GM12801 (cell line): Measurements from ENCODE around the gene UGT1A4.

Source experiments
- TF ChIP-seq, protein P1 (sequence below): IDR thresholded peaks from one replicate; pipeline ENCODE4 v1.5.1; 2011; ENCODE audit warnings: control low read depth; ENCODE audit not compliant: insufficient read length; ENCODE audit errors: extremely low read depth

The UGT1A4 gene

DNA sequence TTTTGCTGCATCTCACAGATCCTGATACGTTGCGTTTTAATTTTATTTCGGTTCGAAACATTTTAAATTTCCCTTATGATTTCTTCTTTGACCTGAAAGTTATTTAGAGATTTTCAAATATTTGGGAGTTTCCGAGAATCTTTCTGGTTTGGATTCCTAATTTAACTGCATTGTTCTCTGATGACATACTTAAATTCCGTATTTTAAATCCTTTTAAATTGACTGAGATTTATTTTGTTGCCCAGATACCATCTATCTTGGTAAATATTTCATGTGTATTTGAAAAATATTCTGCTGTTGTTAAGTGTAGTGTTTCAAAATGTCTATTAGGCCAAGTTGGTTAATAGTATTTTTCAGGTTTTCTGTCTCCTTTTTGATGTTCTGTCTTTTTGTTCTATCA is 97.3 kb downstream of the UGT1A4 start:
- TF ChIP-seq, protein P1, sequence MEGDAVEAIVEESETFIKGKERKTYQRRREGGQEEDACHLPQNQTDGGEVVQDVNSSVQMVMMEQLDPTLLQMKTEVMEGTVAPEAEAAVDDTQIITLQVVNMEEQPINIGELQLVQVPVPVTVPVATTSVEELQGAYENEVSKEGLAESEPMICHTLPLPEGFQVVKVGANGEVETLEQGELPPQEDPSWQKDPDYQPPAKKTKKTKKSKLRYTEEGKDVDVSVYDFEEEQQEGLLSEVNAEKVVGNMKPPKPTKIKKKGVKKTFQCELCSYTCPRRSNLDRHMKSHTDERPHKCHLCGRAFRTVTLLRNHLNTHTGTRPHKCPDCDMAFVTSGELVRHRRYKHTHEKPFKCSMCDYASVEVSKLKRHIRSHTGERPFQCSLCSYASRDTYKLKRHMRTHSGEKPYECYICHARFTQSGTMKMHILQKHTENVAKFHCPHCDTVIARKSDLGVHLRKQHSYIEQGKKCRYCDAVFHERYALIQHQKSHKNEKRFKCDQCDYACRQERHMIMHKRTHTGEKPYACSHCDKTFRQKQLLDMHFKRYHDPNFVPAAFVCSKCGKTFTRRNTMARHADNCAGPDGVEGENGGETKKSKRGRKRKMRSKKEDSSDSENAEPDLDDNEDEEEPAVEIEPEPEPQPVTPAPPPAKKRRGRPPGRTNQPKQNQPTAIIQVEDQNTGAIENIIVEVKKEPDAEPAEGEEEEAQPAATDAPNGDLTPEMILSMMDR = no peak

DNA sequence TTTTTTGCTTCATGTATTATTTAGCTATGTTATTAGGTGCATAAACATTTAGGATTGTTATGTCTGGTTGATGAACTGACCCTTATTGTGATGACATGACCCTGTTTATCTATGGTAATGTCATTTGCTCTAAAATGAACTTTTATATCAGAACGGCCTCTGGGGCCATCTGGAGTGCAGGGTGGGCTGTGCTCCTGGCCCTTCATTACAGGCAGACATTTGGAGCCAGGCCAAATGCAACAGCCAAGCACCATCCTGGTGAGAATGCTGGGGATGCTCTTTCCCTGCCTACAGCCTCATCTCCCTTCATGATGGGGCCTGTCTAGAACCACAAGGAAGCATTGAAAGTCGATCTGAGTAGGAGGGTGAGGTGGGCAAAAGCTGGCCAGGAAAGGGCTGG is 97.8 kb downstream of the UGT1A4 start:
- TF ChIP-seq, protein P1 = no peak

DNA sequence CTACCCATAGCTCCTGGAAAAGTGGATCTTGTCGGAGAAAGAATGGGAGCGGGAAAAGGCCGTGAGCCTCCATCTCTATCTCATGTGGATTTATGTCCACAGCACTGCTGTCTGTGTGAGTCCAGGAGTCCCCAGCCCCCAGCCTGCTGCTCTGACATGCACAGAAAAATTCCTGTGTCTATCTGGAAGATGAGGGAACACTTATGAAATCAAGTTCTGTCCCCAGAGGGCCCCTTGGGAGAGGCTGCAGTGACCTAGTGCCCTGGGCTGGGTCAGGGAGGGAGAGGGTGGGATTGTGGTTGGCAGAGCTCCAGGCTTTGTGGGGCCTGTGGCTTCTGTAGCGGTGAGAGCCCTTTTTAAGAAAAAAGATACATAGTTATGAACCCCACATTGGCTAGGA is 98.2 kb downstream of the UGT1A4 start:
- TF ChIP-seq, protein P1 = no peak

DNA sequence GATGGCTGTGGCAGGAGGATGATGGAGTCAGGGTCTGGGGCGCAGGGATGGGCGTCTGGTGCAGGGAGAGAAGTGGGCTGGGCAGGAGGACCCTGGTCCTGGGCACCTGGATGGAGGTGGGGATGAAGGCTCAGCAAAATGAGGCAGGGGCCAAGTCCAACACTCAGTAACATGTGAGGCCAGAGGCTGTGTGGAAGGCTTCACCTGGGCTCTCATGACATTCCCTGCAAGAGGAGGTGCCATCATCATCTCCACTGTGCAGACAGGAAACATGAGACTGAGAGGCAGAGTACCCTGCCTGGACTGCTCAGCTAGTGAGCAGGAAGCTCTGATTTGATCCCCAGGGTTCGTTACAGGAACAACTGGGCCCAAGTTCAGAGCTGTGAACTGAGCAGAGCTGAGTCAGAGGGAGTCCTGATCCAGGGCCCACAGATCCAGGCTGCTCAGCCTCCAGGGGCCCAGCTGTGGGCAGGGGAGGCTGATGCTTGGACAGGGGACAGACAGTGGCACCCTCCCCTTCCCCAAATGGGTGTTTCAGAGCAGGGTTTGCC is 98.9 kb downstream of the UGT1A4 start:
- TF ChIP-seq, protein P1 = no peak

DNA sequence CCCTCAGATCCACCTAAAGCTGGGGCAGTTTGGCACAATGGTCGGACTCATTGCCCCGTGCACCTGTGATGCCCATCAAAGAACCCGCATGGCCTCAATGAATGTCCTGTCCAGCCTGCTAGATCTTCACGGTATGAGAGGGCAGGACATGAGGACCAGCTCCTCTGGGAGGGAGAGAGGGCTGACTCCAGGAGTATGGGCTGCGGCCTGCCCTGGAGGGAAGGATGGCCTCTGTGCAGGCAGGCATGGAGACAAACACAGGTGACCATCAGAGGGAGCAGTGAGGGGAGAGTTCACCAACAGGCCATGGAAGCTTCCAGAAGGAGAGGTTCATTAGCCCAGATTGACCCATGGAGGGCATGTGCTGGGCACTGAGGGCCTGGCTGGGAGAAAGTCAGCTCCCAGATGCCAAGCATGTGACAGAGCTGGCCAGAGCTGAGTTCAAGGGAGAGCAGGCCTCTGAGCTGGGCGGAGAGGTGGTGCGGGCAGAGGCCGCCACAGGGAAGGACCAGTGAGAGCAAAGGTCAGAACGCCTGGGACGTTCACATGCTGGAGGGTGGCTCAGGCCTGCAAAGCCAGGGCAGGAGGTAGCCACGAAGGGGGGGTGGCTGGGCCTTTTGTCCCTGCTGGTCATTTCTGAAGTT is 99.6 kb downstream of the UGT1A4 start:
- TF ChIP-seq, protein P1 = no peak

DNA sequence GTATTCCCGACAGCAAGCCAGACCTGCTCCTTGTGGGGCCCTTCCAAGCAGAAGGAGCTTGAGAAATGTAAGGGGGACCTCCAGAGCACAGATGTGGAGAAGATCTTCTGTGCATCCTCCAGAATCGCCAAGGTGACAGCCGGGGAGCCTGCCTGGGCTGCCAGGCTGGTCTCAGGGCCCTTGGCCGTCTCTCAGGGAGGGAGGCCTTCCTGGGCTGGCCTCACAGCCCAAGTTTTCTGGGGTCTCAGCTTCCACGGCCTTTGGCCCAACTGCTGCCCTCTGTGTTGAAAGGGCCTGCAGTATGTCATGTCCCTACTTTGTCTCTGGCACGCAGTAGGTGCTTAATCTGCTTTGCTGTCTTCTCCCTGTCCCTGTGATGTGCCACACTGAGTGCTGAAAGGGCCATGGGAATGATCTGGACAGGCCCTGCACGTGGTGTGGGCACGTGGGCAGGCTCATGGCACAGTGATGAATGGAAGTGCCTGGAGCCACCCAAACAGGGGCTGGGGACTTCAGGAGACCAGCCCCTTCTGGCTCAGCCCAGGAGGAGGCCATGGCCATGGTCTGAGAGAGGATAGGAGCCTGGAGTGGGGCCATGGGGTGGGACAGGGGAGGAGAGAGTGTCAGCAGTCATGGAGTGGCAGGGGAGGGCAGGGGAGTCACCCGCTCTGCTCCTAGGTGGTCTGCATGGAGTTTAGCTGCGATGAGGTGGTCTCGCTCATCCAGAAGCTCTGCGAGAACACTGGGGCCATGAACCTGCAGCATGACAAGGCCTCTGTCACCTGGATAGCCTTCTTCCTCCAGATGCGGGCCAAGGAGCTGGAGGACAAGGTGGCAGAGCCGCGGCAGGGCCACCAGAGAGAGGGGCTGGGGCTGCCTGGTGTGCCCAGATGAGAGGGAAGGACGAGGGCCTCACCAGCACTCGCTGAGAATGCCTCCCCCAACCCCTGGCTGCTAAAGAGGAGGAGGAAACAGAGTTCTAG is 100.4 kb downstream of the UGT1A4 start:
- TF ChIP-seq, protein P1 = no peak
